Measurements from ENCODE around the gene VPREB3.

VPREB3 gene

GRCh38 chr22:23754220-23754919, at the start of gene VPREB3:
VPREB3 (minus strand) TSS chr22:23754425; CDS start chr22:23754363, 62 bp downstream.
- DNase-seq (ENCODE audit: low read depth), result no peak

GRCh38 chr22:23803001-23803819, 49.0 kb upstream of the VPREB3 start:
- no peak for DNase-seq (ENCODE audit: low read depth)

GRCh38 chr22:23801886-23802377, 47.7 kb upstream of the VPREB3 start:
- no peak for DNase-seq (ENCODE audit: low read depth)

DNA sequence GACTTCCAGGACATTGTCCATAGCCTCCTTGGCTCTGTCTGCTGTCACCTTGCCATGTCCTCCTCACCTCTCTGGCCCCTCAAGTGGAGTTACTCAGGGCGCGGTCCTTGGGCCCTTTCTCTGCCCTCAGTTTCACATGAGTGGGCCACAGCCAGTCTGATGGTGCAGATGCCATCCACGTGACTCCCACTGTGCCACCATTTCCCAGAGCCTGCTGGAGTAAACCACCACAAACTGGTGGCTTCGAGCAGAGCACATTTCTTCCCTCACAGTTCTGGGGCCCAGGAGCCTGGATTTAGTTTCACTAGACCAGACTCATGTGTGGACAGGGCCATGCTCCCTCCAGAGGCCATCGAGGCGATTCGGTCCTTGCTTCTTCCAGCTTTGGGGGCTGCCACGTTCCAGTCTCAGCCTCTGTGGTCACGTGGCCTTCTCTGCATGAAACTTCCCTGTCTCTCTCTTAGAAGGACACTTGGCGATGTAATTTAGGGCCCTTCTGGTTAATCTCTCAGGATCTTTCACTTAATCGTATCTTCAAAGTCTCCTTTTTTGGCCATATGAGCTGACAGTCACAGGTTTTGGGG, 47.1 kb upstream of the VPREB3 start:
- no peak for DNase-seq (ENCODE audit: low read depth)

- no peak for DNase-seq (ENCODE audit: low read depth)
Measured at GRCh38 chr22:23800297-23801237, 46.3 kb upstream of the VPREB3 start.

DNA sequence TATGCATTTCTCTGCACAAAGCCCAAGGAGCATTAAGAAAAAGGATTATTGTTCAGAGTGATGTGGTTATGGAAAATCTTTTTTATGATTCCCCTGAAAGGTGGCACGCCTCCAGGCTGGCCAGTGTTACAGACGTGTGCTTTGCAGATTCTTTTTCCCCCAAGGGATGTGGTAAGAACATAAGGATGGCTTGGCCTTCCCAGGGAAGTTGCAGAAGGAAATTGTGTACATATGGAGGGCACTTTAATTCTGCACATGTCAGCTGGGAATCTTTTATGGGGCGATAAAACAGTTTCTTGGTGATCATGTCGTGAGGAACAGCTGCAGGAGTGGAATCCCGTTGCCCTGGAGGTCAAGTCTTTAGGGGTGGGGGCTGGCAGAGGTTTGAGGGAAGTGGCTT, 42.2 kb upstream of the VPREB3 start:
- no peak for DNase-seq (ENCODE audit: low read depth)

GRCh38 chr22:23793326-23793725, 39.1 kb upstream of the VPREB3 start:
- no peak for DNase-seq (ENCODE audit: low read depth)

GRCh38 chr22:23791738-23792645, 37.8 kb upstream of the VPREB3 start:
- DNase-seq (ENCODE audit: low read depth), result no peak

GRCh38 chr22:23790819-23791737, 36.9 kb upstream of the VPREB3 start:
- no peak for DNase-seq (ENCODE audit: low read depth)

- no peak for DNase-seq (ENCODE audit: low read depth)
Measured at GRCh38 chr22:23789638-23790037, 35.4 kb upstream of the VPREB3 start.

DNA sequence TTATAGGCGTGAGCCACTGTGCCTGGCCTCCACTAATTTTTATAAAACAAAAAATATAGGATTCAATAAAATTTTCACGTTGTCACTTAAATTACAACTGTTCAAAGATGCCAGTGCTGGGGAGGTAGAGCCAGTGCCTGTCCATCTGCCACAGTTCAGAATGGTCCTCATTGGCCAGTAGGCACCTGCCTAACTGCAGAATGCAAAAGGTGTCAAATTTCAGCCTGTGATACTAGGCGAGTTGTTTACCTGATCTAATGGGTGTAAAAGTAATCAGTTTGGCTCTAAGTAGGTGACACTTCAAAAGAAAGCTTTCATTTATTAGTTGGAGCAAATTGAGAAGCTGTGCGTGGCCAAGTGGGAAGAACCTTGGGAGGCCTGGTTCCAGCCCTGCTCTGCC, 34.9 kb upstream of the VPREB3 start:
- no peak for DNase-seq (ENCODE audit: low read depth)

- no peak for DNase-seq (ENCODE audit: low read depth)
Measured at GRCh38 chr22:23787910-23788309, 33.7 kb upstream of the VPREB3 start.

DNA sequence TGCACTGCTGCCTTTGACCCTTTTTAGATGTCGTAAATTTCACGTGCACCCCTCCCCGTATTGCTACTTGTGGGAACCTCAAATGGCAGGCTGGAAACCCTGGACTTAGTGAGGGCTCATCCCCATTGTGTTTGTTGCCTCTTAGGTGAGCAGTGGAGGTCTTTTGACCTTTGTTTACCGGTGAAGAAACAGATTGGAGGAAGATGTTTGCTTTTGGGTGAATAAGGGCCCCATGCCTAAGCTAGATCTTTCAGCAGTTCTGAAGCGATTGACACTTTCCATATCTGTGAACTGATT, 33.3 kb upstream of the VPREB3 start:
- DNase-seq (ENCODE audit: low read depth), result no peak

DNA sequence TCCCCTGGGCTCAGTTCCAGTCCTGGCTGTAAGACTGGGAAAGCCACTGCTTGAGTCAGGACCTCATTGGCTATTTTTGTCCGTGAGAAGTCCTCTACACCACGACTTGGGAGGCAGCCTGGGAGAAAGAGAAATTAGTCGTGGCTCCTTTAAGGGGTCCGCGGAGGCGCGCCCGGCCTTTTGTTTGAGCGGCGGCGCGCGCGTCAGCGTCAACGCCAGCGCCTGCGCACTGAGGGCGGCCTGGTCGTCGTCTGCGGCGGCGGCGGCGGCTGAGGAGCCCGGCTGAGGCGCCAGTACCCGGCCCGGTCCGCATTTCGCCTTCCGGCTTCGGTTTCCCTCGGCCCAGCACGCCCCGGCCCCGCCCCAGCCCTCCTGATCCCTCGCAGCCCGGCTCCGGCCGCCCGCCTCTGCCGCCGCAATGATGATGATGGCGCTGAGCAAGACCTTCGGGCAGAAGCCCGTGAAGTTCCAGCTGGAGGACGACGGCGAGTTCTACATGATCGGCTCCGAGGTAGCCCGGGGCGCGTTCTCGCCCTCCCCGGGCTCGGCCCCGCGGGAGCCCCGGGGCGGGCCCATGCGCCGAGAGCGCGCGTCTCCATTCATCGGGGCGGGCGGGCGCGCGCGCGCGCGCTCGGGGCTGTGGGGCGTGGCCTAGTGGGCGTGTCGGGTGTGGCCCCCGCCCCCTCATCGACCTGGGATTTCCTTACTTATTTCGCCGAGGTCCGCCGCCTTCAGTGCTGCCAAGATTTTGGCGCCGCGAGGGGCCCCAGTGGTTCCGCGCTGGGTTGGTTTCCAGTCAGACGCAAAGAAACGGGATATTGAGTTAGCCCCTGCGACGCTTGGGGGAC, 32.8 kb upstream of the VPREB3 start, which contains the start of gene SMARCB1:
Gene SMARCB1, plus strand, starts transcription at position 215 of the 848 bp plus-strand sequence. Its CDS starts 204 bp downstream, at position 419.
- DNase-seq (ENCODE audit: low read depth), result peak; percentile 86

GRCh38 chr22:23786261-23786710, 32.1 kb upstream of the VPREB3 start:
- DNase-seq (ENCODE audit: low read depth), result no peak

GRCh38 chr22:23784215-23784732, 30.0 kb upstream of the VPREB3 start:
- DNase-seq (ENCODE audit: low read depth), result no peak

DNA sequence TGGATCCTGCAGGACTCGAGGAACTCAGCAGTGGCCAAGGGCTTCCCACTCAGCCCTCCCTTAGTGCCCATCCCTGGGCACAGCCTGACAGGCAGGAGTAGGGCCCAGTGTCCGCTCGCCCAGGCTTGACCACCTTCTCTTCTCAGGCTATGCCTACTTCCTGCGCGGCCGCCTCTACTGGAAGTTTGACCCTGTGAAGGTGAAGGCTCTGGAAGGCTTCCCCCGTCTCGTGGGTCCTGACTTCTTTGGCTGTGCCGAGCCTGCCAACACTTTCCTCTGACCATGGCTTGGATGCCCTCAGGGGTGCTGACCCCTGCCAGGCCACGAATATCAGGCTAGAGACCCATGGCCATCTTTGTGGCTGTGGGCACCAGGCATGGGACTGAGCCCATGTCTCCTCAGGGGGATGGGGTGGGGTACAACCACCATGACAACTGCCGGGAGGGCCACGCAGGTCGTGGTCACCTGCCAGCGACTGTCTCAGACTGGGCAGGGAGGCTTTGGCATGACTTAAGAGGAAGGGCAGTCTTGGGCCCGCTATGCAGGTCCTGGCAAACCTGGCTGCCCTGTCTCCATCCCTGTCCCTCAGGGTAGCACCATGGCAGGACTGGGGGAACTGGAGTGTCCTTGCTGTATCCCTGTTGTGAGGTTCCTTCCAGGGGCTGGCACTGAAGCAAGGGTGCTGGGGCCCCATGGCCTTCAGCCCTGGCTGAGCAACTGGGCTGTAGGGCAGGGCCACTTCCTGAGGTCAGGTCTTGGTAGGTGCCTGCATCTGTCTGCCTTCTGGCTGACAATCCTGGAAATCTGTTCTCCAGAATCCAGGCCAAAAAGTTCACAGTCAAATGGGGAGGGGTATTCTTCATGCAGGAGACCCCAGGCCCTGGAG, 29.3 kb upstream of the VPREB3 start:
- no peak for DNase-seq (ENCODE audit: low read depth)

All from activated T-helper 9 cell treated with anti-CD3 and anti-CD28 coated beads, Interleukin-2, amount 50 U/mL, for 16 hours (primary cell).